Measurements from ENCODE around the gene UBASH3A.

DNA sequence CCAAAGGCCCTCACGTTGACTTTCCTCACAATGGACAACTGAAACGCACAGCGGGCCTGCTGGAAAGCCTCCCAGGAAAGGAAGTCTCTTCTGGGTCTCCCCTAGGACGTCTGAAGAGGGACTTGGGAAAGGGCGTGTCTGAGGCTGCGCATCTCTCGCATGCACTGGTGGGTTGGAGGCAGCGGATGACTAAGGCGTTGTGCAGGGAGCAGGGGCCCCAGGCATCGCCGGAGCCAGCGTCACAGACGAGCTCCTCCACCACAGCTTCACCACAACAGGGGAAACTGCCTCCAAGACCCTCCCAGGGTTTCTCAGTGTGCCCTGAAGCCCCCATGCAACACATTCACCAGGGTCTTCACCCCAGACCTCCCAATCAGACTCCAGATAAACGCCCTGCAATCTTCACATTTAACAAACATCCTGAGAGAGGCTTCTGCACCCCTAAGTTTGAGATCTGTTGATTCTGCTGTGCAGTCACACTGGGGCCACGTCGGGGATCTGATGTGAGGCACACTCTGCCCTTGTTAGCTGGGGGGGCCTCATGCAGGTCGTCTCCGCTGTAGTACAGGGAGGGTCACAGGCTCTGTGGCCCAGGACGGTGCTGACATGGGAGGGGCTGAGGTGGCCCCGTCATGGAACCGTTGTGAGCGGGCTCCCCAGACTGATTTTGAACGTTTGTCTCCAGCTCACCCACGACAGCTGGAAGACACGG is 30.4 kb upstream of the UBASH3A start:
- TF ChIP-seq, protein P1, sequence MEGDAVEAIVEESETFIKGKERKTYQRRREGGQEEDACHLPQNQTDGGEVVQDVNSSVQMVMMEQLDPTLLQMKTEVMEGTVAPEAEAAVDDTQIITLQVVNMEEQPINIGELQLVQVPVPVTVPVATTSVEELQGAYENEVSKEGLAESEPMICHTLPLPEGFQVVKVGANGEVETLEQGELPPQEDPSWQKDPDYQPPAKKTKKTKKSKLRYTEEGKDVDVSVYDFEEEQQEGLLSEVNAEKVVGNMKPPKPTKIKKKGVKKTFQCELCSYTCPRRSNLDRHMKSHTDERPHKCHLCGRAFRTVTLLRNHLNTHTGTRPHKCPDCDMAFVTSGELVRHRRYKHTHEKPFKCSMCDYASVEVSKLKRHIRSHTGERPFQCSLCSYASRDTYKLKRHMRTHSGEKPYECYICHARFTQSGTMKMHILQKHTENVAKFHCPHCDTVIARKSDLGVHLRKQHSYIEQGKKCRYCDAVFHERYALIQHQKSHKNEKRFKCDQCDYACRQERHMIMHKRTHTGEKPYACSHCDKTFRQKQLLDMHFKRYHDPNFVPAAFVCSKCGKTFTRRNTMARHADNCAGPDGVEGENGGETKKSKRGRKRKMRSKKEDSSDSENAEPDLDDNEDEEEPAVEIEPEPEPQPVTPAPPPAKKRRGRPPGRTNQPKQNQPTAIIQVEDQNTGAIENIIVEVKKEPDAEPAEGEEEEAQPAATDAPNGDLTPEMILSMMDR (IDR thresholded peaks at IDR 0.05) = no peak
- TF ChIP-seq POLR2A (IDR thresholded peaks at IDR 0.05) (no peak), EP300 (IDR thresholded peaks at IDR 0.05) (no peak)
